Measurements from ENCODE around the gene REPS2.
A peak's percentile ranks its signal among the peaks of the same experiment; 100 is the strongest.

REPS2 gene

GRCh38 chrX:17067534-17067933 lies 121.1 kb downstream of the REPS2 start:
- Histone ChIP-seq H3K27me3 (ENCODE audit: control insufficient read depth in 1 of 2, insufficient read depth in 2 of 2, low read length in 2 of 2) (no peaks in the 10 kb centered on the region), H3K9me3 (ENCODE audit: low read length) (no peaks in the 10 kb centered on the region), H3K4me3 (ENCODE audit: low read depth in 1 of 2, low read length in 2 of 2) (no peak overlapping the region), H3K9ac (ENCODE audit: low read length) (no peak overlapping the region), H3K4me1 (ENCODE audit: insufficient read depth, low read length) (no peaks in the 10 kb centered on the region), H3K36me3 (ENCODE audit: insufficient read depth, low read length) (no peaks in the 10 kb centered on the region), H3K27ac (ENCODE audit: low read depth, low read length) (no peak overlapping the region)

- H3K9me3 ChIP-seq (ENCODE audit: low read length): no peaks in the 10 kb centered on the region
Observed at GRCh38 chrX:17072301-17072700, 125.8 kb downstream of the REPS2 start.

GRCh38 chrX:17072721-17073230 lies 126.3 kb downstream of the REPS2 start:
- no peaks in the 10 kb centered on the region for H3K9me3 ChIP-seq (ENCODE audit: low read length)
- H3K9ac ChIP-seq (ENCODE audit: low read length): no peak overlapping the region
- H3K4me1 ChIP-seq (ENCODE audit: insufficient read depth, low read length): peaks cover 5% of the 10 kb centered on the region
- no peak overlapping the region for H3K4me3 ChIP-seq (ENCODE audit: low read depth in 1 of 2, low read length in 2 of 2)
- no peaks in the 10 kb centered on the region for H3K27me3 ChIP-seq (ENCODE audit: control insufficient read depth in 1 of 2, insufficient read depth in 2 of 2, low read length in 2 of 2)
- H3K27ac ChIP-seq (ENCODE audit: low read depth, low read length): no peak overlapping the region
- no peaks in the 10 kb centered on the region for H3K36me3 ChIP-seq (ENCODE audit: insufficient read depth, low read length)

More at GRCh38 chrX:17072301-17072700, 125.8 kb downstream of the REPS2 start:
- Histone ChIP-seq H3K36me3 (ENCODE audit: insufficient read depth, low read length) (no peaks in the 10 kb centered on the region), H3K9ac (ENCODE audit: low read length) (no peak overlapping the region), H3K27me3 (ENCODE audit: control insufficient read depth in 1 of 2, insufficient read depth in 2 of 2, low read length in 2 of 2) (no peaks in the 10 kb centered on the region), H3K27ac (ENCODE audit: low read depth, low read length) (no peak overlapping the region), H3K4me1 (ENCODE audit: insufficient read depth, low read length) (peaks cover under 1% of the 10 kb centered on the region), H3K4me3 (ENCODE audit: low read depth in 1 of 2, low read length in 2 of 2) (no peak overlapping the region)

- Histone ChIP-seq H3K36me3 (ENCODE audit: insufficient read depth, low read length) (no peaks in the 10 kb centered on the region), H3K27me3 (ENCODE audit: control insufficient read depth in 1 of 2, insufficient read depth in 2 of 2, low read length in 2 of 2) (no peaks in the 10 kb centered on the region), H3K9me3 (ENCODE audit: low read length) (no peaks in the 10 kb centered on the region), H3K9ac (ENCODE audit: low read length) (no peak overlapping the region), H3K4me1 (ENCODE audit: insufficient read depth, low read length) (peaks cover 9% of the 10 kb centered on the region), H3K27ac (ENCODE audit: low read depth, low read length) (no peak overlapping the region), H3K4me3 (ENCODE audit: low read depth in 1 of 2, low read length in 2 of 2) (no peak overlapping the region)
Observed at GRCh38 chrX:17075004-17075403, 128.5 kb downstream of the REPS2 start.

GRCh38 chrX:17077361-17077760 lies 130.9 kb downstream of the REPS2 start:
- Histone ChIP-seq H3K9ac (ENCODE audit: low read length) (no peak overlapping the region), H3K36me3 (ENCODE audit: insufficient read depth, low read length) (no peaks in the 10 kb centered on the region), H3K4me3 (ENCODE audit: low read depth in 1 of 2, low read length in 2 of 2) (no peak overlapping the region), H3K27ac (ENCODE audit: low read depth, low read length) (no peak overlapping the region), H3K4me1 (ENCODE audit: insufficient read depth, low read length) (peaks cover 15% of the 10 kb centered on the region), H3K27me3 (ENCODE audit: control insufficient read depth in 1 of 2, insufficient read depth in 2 of 2, low read length in 2 of 2) (no peaks in the 10 kb centered on the region), H3K9me3 (ENCODE audit: low read length) (no peaks in the 10 kb centered on the region)

GRCh38 chrX:17078031-17078720 lies 131.7 kb downstream of the REPS2 start:
- H3K9ac ChIP-seq (ENCODE audit: low read length): no peak overlapping the region
- H3K27me3 ChIP-seq (ENCODE audit: control insufficient read depth in 1 of 2, insufficient read depth in 2 of 2, low read length in 2 of 2): no peaks in the 10 kb centered on the region
- no peak overlapping the region for H3K4me3 ChIP-seq (ENCODE audit: low read depth in 1 of 2, low read length in 2 of 2)
- H3K9me3 ChIP-seq (ENCODE audit: low read length): no peaks in the 10 kb centered on the region
- H3K36me3 ChIP-seq (ENCODE audit: insufficient read depth, low read length): no peaks in the 10 kb centered on the region
- H3K4me1 ChIP-seq (ENCODE audit: insufficient read depth, low read length): peaks cover 15% of the 10 kb centered on the region
- H3K27ac ChIP-seq (ENCODE audit: low read depth, low read length): peak overlapping the region; percentile 37

- H3K4me3 ChIP-seq (ENCODE audit: low read depth in 1 of 2, low read length in 2 of 2): no peak overlapping the region
- no peak overlapping the region for H3K27ac ChIP-seq (ENCODE audit: low read depth, low read length)
- no peaks in the 10 kb centered on the region for H3K36me3 ChIP-seq (ENCODE audit: insufficient read depth, low read length)
- no peaks in the 10 kb centered on the region for H3K27me3 ChIP-seq (ENCODE audit: control insufficient read depth in 1 of 2, insufficient read depth in 2 of 2, low read length in 2 of 2)
- H3K9me3 ChIP-seq (ENCODE audit: low read length): no peaks in the 10 kb centered on the region
- peaks cover 15% of the 10 kb centered on the region for H3K4me1 ChIP-seq (ENCODE audit: insufficient read depth, low read length)
- H3K9ac ChIP-seq (ENCODE audit: low read length): no peak overlapping the region
Observed at GRCh38 chrX:17081511-17081910, 135.1 kb downstream of the REPS2 start.

- H3K9ac ChIP-seq (ENCODE audit: low read length): no peak overlapping the region
- no peaks in the 10 kb centered on the region for H3K27me3 ChIP-seq (ENCODE audit: control insufficient read depth in 1 of 2, insufficient read depth in 2 of 2, low read length in 2 of 2)
- no peak overlapping the region for H3K4me3 ChIP-seq (ENCODE audit: low read depth in 1 of 2, low read length in 2 of 2)
- no peak overlapping the region for H3K27ac ChIP-seq (ENCODE audit: low read depth, low read length)
- no peaks in the 10 kb centered on the region for H3K36me3 ChIP-seq (ENCODE audit: insufficient read depth, low read length)
- H3K9me3 ChIP-seq (ENCODE audit: low read length): no peaks in the 10 kb centered on the region
- H3K4me1 ChIP-seq (ENCODE audit: insufficient read depth, low read length): peaks cover 15% of the 10 kb centered on the region
Observed at GRCh38 chrX:17081968-17082367, 135.5 kb downstream of the REPS2 start.

- Histone ChIP-seq H3K27ac (ENCODE audit: low read depth, low read length) (no peak overlapping the region), H3K27me3 (ENCODE audit: control insufficient read depth in 1 of 2, insufficient read depth in 2 of 2, low read length in 2 of 2) (no peaks in the 10 kb centered on the region), H3K4me3 (ENCODE audit: low read depth in 1 of 2, low read length in 2 of 2) (no peak overlapping the region), H3K9me3 (ENCODE audit: low read length) (no peaks in the 10 kb centered on the region), H3K4me1 (ENCODE audit: insufficient read depth, low read length) (peaks cover 9% of the 10 kb centered on the region), H3K36me3 (ENCODE audit: insufficient read depth, low read length) (no peaks in the 10 kb centered on the region), H3K9ac (ENCODE audit: low read length) (no peak overlapping the region)
Observed at GRCh38 chrX:17082831-17083230, 136.4 kb downstream of the REPS2 start.

GRCh38 chrX:17086317-17086716 lies 139.9 kb downstream of the REPS2 start:
- peaks cover 6% of the 10 kb centered on the region for H3K4me1 ChIP-seq (ENCODE audit: insufficient read depth, low read length)
- H3K36me3 ChIP-seq (ENCODE audit: insufficient read depth, low read length): no peaks in the 10 kb centered on the region
- no peaks in the 10 kb centered on the region for H3K9me3 ChIP-seq (ENCODE audit: low read length)
- H3K9ac ChIP-seq (ENCODE audit: low read length): no peak overlapping the region
- no peak overlapping the region for H3K27ac ChIP-seq (ENCODE audit: low read depth, low read length)
- no peaks in the 10 kb centered on the region for H3K27me3 ChIP-seq (ENCODE audit: control insufficient read depth in 1 of 2, insufficient read depth in 2 of 2, low read length in 2 of 2)
- no peak overlapping the region for H3K4me3 ChIP-seq (ENCODE audit: low read depth in 1 of 2, low read length in 2 of 2)

- Histone ChIP-seq H3K36me3 (ENCODE audit: insufficient read depth, low read length) (no peaks in the 10 kb centered on the region), H3K4me1 (ENCODE audit: insufficient read depth, low read length) (no peaks in the 10 kb centered on the region), H3K9me3 (ENCODE audit: low read length) (no peaks in the 10 kb centered on the region), H3K27me3 (ENCODE audit: control insufficient read depth in 1 of 2, insufficient read depth in 2 of 2, low read length in 2 of 2) (no peaks in the 10 kb centered on the region), H3K4me3 (ENCODE audit: low read depth in 1 of 2, low read length in 2 of 2) (no peak overlapping the region), H3K27ac (ENCODE audit: low read depth, low read length) (no peak overlapping the region), H3K9ac (ENCODE audit: low read length) (no peak overlapping the region)
Observed at GRCh38 chrX:17095161-17095560, 148.7 kb downstream of the REPS2 start.
